Liver (tissue), 2 donors: ENCODE measurements around the gene PPM1E.

Source experiments
- TF ChIP-seq, protein P1 (sequence below): fragments of 150-350 bp; IDR thresholded peaks from 2 replicates; pipeline ENCODE4 v1.5.1; 2017; ENCODE audit warnings: improper control_type of control experiment, low read depth, low read length; ENCODE audit not compliant: missing input control
- TF ChIP-seq, protein P2 (sequence below): IDR thresholded peaks from 2 replicates; pipeline ENCODE4 v1.6.1; 2016; ENCODE audit warnings: antibody characterized with exemption, mild to moderate bottlenecking
- donor health status: healthy.

DNA sequence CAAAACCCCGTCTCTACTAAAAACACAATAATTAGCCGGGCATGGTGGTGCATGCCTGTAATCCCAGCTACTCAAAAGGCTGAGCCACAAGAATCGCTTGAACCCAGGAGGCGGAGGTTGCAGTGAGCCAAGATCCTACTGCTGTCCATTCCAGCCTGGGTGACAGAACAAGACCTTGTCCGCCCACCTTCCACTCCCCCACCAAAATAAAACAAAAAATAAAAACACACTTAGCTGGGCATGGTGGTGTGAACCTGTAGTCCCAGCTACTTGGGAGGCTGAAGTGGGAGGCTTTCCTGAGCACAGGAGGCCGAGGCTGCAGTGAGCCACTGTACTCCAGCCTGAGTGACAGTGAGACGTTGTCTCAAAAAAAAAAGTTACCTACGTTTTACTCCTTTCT, 3.2 kb downstream of the PPM1E start:
- TF ChIP-seq, protein P1, sequence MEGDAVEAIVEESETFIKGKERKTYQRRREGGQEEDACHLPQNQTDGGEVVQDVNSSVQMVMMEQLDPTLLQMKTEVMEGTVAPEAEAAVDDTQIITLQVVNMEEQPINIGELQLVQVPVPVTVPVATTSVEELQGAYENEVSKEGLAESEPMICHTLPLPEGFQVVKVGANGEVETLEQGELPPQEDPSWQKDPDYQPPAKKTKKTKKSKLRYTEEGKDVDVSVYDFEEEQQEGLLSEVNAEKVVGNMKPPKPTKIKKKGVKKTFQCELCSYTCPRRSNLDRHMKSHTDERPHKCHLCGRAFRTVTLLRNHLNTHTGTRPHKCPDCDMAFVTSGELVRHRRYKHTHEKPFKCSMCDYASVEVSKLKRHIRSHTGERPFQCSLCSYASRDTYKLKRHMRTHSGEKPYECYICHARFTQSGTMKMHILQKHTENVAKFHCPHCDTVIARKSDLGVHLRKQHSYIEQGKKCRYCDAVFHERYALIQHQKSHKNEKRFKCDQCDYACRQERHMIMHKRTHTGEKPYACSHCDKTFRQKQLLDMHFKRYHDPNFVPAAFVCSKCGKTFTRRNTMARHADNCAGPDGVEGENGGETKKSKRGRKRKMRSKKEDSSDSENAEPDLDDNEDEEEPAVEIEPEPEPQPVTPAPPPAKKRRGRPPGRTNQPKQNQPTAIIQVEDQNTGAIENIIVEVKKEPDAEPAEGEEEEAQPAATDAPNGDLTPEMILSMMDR, result no peak
- TF ChIP-seq, protein P2, sequence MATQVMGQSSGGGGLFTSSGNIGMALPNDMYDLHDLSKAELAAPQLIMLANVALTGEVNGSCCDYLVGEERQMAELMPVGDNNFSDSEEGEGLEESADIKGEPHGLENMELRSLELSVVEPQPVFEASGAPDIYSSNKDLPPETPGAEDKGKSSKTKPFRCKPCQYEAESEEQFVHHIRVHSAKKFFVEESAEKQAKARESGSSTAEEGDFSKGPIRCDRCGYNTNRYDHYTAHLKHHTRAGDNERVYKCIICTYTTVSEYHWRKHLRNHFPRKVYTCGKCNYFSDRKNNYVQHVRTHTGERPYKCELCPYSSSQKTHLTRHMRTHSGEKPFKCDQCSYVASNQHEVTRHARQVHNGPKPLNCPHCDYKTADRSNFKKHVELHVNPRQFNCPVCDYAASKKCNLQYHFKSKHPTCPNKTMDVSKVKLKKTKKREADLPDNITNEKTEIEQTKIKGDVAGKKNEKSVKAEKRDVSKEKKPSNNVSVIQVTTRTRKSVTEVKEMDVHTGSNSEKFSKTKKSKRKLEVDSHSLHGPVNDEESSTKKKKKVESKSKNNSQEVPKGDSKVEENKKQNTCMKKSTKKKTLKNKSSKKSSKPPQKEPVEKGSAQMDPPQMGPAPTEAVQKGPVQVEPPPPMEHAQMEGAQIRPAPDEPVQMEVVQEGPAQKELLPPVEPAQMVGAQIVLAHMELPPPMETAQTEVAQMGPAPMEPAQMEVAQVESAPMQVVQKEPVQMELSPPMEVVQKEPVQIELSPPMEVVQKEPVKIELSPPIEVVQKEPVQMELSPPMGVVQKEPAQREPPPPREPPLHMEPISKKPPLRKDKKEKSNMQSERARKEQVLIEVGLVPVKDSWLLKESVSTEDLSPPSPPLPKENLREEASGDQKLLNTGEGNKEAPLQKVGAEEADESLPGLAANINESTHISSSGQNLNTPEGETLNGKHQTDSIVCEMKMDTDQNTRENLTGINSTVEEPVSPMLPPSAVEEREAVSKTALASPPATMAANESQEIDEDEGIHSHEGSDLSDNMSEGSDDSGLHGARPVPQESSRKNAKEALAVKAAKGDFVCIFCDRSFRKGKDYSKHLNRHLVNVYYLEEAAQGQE, result no peak
